Suprapubic skin (tissue), 4 donors: ENCODE measurements around the gene ANKS1A. TPM values are rescaled to one million over a fixed set of nuclear protein-coding genes. Genes with fewer than 3 reads are reported as not detected.

ENCODE experiments used
- DNase-seq, 2 donors: peaks; one replicate each; pipeline ENCODE4 v3.0.0-alpha.2; 2019; ENCODE audit warnings: low spot score in 2 of 2
- H3K27ac ChIP-seq: fragments of 200-600 bp; sonication (generic); one replicate; pipeline ENCODE4 v1.5.1; 2019
- H3K27me3 ChIP-seq: fragments of 200-600 bp; sonication (generic); one replicate; pipeline ENCODE4 v1.5.1; 2019
- H3K36me3 ChIP-seq: fragments of 200-600 bp; sonication (generic); one replicate; pipeline ENCODE4 v1.5.1; 2019
- H3K4me1 ChIP-seq: fragments of 200-600 bp; sonication (generic); one replicate; pipeline ENCODE4 v1.5.1; 2019
- H3K4me3 ChIP-seq: fragments of 200-600 bp; sonication (generic); one replicate; pipeline ENCODE4 v1.5.1; 2019; ENCODE audit warnings: mild to moderate bottlenecking
- H3K9me3 ChIP-seq: fragments of 200-600 bp; sonication (generic); one replicate; pipeline ENCODE4 v1.5.1; 2019
- CTCF ChIP-seq, 2 donors: fragments of 200-600 bp in 1 of 2; fragments of 450-650 bp in 1 of 2; sonication (generic) in 1 of 2; IDR thresholded peaks; one replicate each; pipeline ENCODE4 v1.5.1; 2016 to 2019; ENCODE audit warnings: antibody characterized with exemption in 2 of 2, mild to moderate bottlenecking in 1 of 2, moderate library complexity in 1 of 2
- EP300 ChIP-seq: sonication (generic); formaldehyde crosslinking; IDR thresholded peaks from one replicate; pipeline ENCODE4 v1.6.1; 2017; ENCODE audit warnings: antibody characterized with exemption
- POLR2A ChIP-seq, 2 donors: fragments of 450-650 bp; IDR thresholded peaks; one replicate each; pipeline ENCODE4 v1.6.1; 2017; ENCODE audit warnings: antibody characterized with exemption in 2 of 2, mild to moderate bottlenecking in 2 of 2, moderate library complexity in 2 of 2
- POLR2AphosphoS5 ChIP-seq, 3 donors: sonication (generic); formaldehyde crosslinking; IDR thresholded peaks; one replicate each; pipeline ENCODE4 v1.6.1; 2017; ENCODE audit warnings: antibody characterized with exemption in 3 of 3
- WGBS: methylation state at CpG from one replicate; pipeline ENCODE4 v1.1.5; 2018; 5-methylcytosine and 5-hydroxymethylcytosine counted together
- total RNA-seq, 4 donors: library from RNA; depleted of rRNA; stranded (reverse); fragments of >200 nt; gene quantifications; one replicate each; pipeline ENCODE4 v1.1.0, GENCODE V29; 2016

Gene ANKS1A
- total RNA-seq, 4 donors from 2014 or later: 24.7 to 34.6 (median 30.5) TPM

- no peak for DNase-seq
- WGBS: 59% methylated on average over 1 of the region's 1 CpG
- Histone ChIP-seq H3K4me3 (no peak overlapping the region), H3K4me1 (peaks cover 52% of the 10 kb centered on the region), H3K27me3 (no peaks in the 10 kb centered on the region), H3K27ac (peak overlapping the region; percentile 92), H3K36me3 (peaks cover 7% of the 10 kb centered on the region), H3K9me3 (no peaks in the 10 kb centered on the region)
- TF ChIP-seq EP300 (no peak), POLR2AphosphoS5 (IDR thresholded peaks at IDR 0.05) (peak in 1 of 3 donors; percentile 13), POLR2A (IDR thresholded peaks at IDR 0.05) (no peak)
Observed at GRCh38 chr6:35014341-35014740, 125.3 kb downstream of the ANKS1A start.

GRCh38 chr6:35014786-35015185 lies 125.7 kb downstream of the ANKS1A start:
- DNase-seq: no peak
- H3K4me3 ChIP-seq: no peak overlapping the region
- 56% methylated on average over 3 of the region's 3 CpGs for WGBS
- peak overlapping the region; percentile 92 for H3K27ac ChIP-seq
- peaks cover 7% of the 10 kb centered on the region for H3K36me3 ChIP-seq
- H3K4me1 ChIP-seq: peaks cover 52% of the 10 kb centered on the region
- TF ChIP-seq EP300 (no peak), POLR2AphosphoS5 (IDR thresholded peaks at IDR 0.05) (no peak), CTCF (IDR thresholded peaks at IDR 0.05) (no peak), POLR2A (IDR thresholded peaks at IDR 0.05) (no peak)
- no peaks in the 10 kb centered on the region for H3K27me3 ChIP-seq
- no peaks in the 10 kb centered on the region for H3K9me3 ChIP-seq

GRCh38 chr6:35015476-35015875 lies 126.4 kb downstream of the ANKS1A start:
- DNase-seq: no peak
- no peaks in the 10 kb centered on the region for H3K27me3 ChIP-seq
- H3K27ac ChIP-seq: peak overlapping the region; percentile 92
- peaks cover 56% of the 10 kb centered on the region for H3K4me1 ChIP-seq
- no peaks in the 10 kb centered on the region for H3K9me3 ChIP-seq
- WGBS: 90% methylated on average over 4 of the region's 4 CpGs
- H3K4me3 ChIP-seq: no peak overlapping the region
- H3K36me3 ChIP-seq: peaks cover 7% of the 10 kb centered on the region
- no peak for TF ChIP-seq POLR2AphosphoS5 (IDR thresholded peaks at IDR 0.05)
- no peak for TF ChIP-seq CTCF (IDR thresholded peaks at IDR 0.05)
- TF ChIP-seq POLR2A (IDR thresholded peaks at IDR 0.05): no peak
- TF ChIP-seq EP300: no peak

GRCh38 chr6:35015996-35016395 lies 126.9 kb downstream of the ANKS1A start:
- Histone ChIP-seq H3K4me3 (no peak overlapping the region), H3K4me1 (peaks cover 60% of the 10 kb centered on the region), H3K9me3 (no peaks in the 10 kb centered on the region), H3K27ac (peak overlapping the region; percentile 92), H3K27me3 (no peaks in the 10 kb centered on the region), H3K36me3 (peaks cover 7% of the 10 kb centered on the region)
- TF ChIP-seq POLR2AphosphoS5 (IDR thresholded peaks at IDR 0.05): no peak
- no peak for TF ChIP-seq CTCF (IDR thresholded peaks at IDR 0.05)
- TF ChIP-seq POLR2A (IDR thresholded peaks at IDR 0.05): no peak
- TF ChIP-seq EP300: no peak
- 0% methylated on average over 1 of the region's 1 CpG for WGBS
- no peak for DNase-seq

- TF ChIP-seq EP300: no peak
- no peak for TF ChIP-seq CTCF (IDR thresholded peaks at IDR 0.05)
- no peak for TF ChIP-seq POLR2A (IDR thresholded peaks at IDR 0.05)
- no peak for TF ChIP-seq POLR2AphosphoS5 (IDR thresholded peaks at IDR 0.05)
- H3K9me3 ChIP-seq: no peaks in the 10 kb centered on the region
- peaks cover 7% of the 10 kb centered on the region for H3K36me3 ChIP-seq
- peaks cover 62% of the 10 kb centered on the region for H3K4me1 ChIP-seq
- H3K27me3 ChIP-seq: no peaks in the 10 kb centered on the region
- peak overlapping the region; percentile 92 for H3K27ac ChIP-seq
- WGBS: 32% methylated on average over 11 of the region's 11 CpGs
- peak overlapping the region; percentile 53 for H3K4me3 ChIP-seq
- no peak for DNase-seq
Observed at GRCh38 chr6:35016502-35017321, 127.7 kb downstream of the ANKS1A start.
